AG10803 (cell line): ENCODE data around the gene PITRM1.
A peak's percentile ranks its signal among the peaks of the same experiment; 100 is the strongest.

Source experiments
- DNase-seq: peaks from one replicate; pipeline ENCODE4 v3.0.0; 2010; ENCODE audit warnings: low read depth
- H3K4me3 ChIP-seq: 2 replicates; pipeline ENCODE4 v1.5.1; 2011; ENCODE audit warnings: mild to moderate bottlenecking, low read length, control low read depth
- CTCF ChIP-seq: conservative IDR thresholded peaks from 2 replicates; pipeline ENCODE4 v1.5.1; 2011; ENCODE audit warnings: mild to moderate bottlenecking, low read length, control low read depth, inconsistent platforms

Gene PITRM1

GRCh38 chr10:3123571-3124411 is 48.8 kb downstream of the PITRM1 start:
- no peak for TF ChIP-seq CTCF
- DNase-seq: no peak
- no peak overlapping the region for H3K4me3 ChIP-seq

- no peak overlapping the region for H3K4me3 ChIP-seq
- DNase-seq: no peak
- no peak for TF ChIP-seq CTCF
Measured at GRCh38 chr10:3122486-3123205, 49.9 kb downstream of the PITRM1 start.

- DNase-seq: no peak
- no peak for TF ChIP-seq CTCF
- no peak overlapping the region for H3K4me3 ChIP-seq
Measured at GRCh38 chr10:3122034-3122433, 50.5 kb downstream of the PITRM1 start.

- no peak overlapping the region for H3K4me3 ChIP-seq
- TF ChIP-seq CTCF: peak; percentile 50
- DNase-seq: peak; percentile 40
Measured at GRCh38 chr10:3119796-3120459, 52.7 kb downstream of the PITRM1 start.

GRCh38 chr10:3118641-3119091 is 53.9 kb downstream of the PITRM1 start:
- DNase-seq: no peak
- no peak for TF ChIP-seq CTCF
- no peak overlapping the region for H3K4me3 ChIP-seq

GRCh38 chr10:3117486-3117885 is 55.1 kb downstream of the PITRM1 start:
- DNase-seq: no peak
- no peak overlapping the region for H3K4me3 ChIP-seq
- TF ChIP-seq CTCF: no peak
